HG02623 (cell line): ENCODE data around the gene CABP1.
A peak's percentile ranks its signal among the peaks of the same experiment; 100 is the strongest.

Source experiments
- ATAC-seq: cut with Tn5 transposase; IDR thresholded peaks from one replicate; pipeline ENCODE4 v1.9.1; 2021; ENCODE audit warnings: moderate library complexity; ENCODE audit not compliant: unreplicated experiment

Gene CABP1

DNA sequence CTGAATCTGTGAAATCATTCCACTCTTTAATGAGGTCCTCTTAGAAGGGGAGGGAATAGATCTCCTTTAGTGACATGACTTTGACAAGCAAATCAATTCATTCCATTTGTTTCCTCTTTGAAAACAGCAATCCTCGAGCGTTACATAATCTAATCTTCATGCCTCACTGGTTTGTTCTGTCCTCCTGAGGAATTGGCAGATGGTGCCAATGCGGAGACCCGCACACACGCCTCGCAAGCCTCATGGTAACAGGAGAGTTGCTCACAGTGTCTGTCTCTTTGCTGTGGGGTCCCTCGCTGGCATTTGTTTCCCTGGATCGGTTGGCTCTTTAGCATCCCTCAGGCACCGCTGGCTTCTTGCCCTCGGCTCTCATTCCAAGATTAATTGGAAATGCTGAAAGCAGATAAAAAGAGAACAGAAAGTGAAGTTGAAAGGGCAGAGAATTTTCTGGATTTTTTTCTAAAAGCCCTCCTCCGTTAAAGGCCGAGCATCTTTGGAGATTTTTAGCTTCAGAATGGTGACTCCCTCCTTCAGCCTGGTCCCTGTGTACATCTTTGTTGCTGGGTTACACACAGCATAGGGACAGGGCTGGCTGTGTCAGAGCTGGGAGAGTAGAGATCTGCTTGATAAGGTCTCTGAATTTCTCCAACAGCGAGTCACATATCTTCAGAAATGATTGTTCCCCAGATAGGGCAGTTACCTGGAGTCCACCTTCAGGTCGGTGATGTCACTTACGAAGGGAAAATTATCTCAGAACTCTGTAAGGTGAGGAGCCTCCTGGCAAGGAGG lies 10.1 kb upstream of the CABP1 start:
- ATAC-seq: no peak

DNA sequence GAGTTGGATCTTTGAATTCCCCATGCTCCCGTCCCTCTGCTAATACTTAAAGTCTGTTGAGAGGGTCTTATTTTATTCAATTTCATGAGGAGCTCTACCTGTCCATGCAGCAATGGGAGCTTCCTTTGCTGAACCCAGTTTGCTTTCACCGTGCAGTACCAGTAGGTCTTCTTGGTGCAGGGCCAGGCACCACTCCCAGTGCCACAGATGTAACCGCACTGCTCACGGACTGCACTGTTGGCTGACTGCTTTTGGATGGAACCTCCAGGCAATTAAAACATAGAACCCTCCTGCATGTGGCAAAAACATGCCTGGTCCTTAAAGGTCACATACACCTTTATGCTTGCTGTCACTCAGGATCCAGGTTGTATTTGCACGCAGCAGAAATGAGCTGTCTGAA lies 9.3 kb upstream of the CABP1 start:
- no peak for ATAC-seq

DNA sequence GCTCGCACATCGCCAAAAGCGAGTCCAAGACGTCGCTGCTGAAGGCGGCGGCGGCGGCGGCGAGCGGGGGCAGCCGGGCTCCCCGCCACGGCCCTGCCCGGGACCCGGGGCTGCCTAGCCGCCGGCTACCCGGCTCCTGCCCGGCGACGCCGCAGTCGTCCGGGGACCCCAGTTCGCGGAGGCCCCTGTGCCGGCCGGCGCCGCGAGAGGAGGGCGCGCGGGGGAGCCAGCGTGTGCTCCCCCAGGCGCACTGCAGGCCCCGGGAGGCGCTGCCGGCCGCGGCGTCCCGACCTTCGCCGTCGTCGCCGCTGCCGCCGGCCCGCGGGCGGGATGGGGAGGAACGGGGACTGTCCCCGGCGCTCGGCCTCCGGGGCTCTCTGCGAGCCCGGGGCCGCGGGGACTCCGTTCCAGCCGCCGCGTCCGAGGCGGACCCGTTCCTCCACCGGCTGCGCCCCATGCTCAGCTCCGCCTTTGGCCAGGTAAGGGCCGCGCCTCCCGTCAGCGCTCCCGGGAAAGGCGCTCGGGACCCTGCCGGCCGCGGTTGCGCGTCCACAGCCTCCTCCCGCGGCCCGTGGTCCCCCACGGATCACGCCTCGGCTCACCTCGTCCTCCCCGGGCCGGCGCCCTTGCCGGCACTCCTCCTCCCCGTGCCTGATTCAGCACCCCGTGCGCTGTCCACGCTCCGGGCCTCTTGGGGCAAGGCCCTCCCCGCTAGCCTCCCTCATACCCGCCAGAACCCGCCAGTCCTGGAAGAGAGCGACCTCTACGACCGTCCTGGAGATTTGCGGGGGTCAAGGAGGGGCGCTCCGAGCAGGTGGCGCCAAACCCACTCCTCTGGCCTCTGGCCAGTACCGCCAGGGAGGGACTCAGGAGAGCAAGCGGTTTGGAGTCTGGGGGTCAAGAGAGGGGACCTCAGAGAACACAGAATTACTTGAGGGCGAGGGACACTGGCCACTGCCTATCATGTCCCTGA lies 721 bp downstream of the CABP1 start:
- ATAC-seq: peak; percentile 34

DNA sequence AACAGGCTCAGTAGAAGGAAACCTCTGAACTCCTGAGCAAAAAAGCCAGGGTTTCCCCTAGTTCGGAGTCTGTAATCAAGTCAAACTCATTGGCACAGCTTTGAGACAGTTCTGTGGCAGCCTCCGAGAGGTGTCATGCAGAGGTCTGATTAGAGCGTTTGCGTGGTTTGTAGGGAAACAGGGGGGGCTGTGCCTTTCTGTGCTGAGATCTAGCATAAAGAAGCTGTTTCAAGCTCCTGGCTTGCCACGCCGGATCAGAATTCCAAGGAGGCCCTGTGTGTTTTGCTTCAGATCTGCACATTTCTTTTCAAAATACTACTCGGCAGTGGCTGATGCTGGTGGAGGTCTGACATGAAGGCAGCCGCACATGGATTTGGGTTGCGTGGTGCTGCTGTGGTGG lies 1.7 kb downstream of the CABP1 start:
- no peak for ATAC-seq

DNA sequence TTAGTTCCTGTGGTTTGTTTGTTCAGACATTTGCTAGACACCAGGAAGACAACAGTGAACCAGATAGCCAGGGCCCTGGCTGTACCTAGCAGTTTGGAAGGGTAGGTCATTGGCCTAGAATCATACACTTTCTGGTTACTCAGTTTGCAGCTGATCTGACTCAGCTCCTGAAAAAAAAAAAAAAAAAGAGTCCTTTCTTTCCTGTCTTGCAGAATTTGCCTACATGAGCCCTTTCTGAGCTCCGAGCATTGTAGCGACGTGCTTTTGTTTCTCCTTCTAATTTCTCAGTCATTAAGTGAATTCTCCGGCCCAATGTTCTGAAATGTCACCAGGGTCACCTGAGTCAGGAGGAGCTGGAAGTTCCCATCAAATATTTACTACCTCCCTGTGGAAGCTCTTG lies 2.4 kb downstream of the CABP1 start:
- ATAC-seq: no peak

DNA sequence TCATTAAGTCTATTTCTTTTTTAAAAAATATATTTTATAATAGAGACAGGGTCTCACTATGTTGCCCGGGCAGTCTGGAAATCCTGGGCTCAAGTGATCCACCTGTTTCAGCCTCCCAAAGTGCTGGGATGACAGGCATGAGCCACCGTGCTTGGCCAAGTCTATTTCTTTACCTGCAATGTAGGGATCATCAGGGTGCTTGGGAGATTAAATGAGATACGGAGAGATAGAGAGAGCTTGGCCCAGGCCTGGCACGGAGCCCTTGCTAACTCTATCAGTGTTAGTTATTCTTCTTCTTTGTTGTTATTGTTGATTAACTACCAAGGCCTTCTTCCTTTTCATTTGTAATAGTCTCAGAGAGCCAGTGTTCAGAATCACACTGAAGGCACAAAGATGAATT lies 3.1 kb downstream of the CABP1 start:
- no peak for ATAC-seq

DNA sequence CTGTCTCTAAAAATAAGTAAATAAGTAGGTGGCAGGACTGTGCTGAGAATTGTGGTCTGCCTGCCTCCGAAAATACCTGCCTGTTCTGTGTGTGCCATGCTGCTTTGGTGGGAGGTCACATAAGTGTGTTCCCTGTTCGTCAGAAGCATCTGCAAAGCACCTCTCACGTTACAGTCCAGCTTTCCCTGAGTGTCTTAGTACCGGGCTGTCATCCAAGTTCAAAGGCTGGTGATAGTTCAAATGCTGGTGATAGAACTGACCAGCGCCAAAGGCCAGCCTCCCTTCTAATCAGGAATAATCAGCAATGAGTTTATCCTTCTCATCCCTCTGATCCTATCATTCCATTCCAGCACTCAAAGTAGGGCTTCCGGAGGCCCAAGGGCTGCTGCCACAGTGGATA lies 5.6 kb downstream of the CABP1 start:
- no peak for ATAC-seq

DNA sequence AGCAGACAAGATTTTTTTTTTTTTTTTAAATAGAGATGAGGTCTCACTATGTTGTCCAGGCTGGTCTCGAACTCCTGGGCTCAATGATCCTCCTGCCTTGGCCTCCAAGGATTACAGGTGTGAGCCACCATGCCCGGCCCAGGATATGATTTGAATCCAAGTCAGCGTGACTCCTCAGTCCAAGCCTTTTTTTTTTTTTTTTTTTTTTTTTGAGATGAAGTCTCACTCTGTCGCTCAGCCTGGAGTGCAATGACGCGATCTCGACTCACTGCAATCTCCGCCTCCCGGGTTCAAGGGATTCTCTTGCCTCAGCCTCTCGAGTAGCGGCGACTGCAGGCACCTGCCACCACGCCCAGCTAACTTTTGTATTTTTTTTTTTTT lies 6.9 kb downstream of the CABP1 start:
- no peak for ATAC-seq

DNA sequence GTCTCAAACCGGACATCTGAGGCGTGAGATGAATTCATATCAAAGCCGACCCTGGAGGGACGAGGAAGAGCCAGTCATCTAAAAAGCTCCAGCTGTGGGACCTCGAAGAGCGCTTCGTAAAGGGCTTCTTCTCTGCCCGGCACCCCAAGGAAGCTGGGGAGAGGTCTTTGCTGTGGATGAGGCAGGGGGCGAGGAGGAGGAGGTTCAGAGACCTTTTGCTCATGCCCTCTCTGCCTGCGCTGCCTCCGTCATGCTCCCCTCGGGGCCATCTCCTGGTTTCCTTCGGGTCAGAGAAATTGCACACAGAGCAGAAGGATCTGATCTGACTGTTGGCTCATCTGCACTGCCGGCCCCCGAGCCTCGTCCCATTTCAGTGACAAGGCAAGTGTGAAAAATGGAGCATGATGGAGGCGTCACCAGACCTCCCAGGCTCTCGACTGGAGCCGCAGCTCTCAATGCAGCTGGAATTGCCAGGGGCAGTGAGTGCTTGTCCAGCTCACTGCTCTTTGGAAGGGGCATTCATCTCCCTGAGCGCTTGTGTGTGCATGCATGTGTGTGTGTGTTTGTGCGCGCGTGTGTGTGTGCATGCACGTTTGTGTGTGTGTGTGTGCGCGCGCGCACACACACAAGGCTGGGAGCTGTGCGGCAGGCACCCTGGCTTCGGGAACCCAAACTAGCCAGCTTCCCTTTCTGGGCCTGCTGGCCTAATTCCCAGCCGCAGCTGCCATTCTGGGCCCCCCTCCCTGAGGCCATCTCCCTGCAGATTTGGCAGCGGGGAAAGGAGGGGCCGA lies 9.2 kb downstream of the CABP1 start:
- ATAC-seq: no peak

DNA sequence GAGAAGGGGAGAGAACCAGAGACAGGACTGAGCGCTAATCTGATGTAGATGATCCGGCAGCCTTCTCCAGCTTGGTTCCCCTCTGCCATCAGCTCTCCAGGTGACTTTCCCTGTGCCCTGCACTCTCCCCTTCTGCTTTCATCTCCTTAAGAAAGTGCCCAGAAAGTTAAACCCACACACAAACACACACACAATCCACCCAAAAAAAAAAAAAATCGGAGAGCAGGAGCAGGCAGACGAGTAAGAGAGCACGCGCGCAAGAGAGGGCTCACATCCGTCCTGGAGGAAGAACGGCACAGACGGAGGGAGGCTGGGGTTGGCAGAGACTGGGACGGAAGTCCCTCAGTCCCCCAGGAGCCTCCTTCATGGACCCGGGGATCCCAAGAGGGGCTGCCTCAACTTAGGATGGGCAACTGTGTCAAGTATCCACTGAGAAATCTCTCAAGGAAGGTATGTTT lies 9.8 kb downstream of the CABP1 start:
- ATAC-seq: no peak

DNA sequence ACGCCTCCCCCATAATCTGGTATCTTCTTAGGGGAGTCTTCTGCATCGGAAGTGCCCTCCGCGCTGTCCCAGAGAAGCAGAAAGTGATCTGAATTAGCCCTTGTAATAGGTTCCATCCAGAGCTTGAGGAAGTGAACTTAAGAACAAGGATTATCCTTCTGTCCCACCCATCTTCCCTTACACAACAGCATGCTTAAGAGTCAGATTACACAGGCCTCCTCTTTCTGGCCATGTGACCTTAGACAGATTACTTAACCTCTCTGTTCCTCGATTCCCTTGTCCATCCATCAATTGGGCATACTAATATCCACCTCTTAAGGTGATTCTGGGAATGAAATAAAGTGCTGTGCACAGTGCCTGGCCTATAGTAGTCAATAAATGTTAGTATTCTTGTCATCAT lies 11.4 kb downstream of the CABP1 start:
- no peak for ATAC-seq

DNA sequence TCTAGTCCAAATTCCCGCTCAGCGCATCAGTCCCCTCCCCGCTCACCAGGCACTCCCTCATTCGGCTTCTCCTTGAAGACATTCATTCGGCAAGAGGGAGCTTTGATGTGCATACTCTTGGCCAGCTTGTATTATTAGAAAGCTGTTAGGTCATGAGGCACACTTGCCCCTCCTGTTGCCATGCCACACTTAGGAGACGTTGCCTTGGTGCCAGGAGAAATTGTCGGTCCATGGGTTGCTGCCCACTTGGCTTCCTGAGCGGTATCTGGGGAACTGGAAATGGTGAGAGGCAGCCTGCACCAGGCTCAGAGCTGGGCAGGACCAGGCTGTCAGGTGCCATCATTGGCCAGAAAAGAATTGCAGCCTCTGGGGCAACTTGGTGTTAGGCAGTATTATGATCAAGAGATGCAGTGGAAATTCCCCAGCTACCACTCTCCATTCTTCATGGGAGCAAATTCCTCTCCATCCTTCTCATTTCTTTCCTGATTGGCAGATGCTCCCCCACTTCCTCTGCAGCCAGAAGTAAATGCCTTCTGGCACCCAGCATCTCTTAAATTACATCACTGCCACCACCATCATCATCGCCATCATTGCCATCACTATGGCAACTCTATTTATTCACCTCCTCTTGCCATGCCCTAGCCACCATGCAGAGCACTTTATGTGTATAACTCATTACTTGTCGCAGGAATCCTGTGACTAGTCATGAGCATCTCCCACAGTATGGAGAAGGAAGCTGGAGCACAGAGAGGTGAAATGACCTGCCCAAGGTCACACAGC lies 12.4 kb downstream of the CABP1 start:
- ATAC-seq: no peak

DNA sequence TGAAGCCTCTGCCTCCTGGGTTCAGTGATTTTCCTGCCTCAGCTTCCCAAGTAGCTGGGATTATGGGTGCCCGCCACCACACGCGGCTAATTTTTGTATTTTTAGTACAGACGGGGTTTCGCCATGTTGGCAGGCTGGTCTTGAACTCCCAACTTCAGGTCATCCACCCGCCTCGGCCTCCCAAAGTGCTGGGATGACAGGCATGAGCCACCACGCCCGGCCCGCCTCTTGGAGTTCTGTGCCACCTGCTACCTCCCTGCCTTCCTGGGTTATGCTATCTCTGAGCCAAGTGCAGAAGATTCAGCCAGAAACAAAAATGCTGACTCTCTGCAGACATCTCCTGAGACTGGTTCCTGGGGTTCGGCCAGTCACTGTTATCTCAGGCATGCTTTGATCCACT lies 13.2 kb downstream of the CABP1 start:
- no peak for ATAC-seq

DNA sequence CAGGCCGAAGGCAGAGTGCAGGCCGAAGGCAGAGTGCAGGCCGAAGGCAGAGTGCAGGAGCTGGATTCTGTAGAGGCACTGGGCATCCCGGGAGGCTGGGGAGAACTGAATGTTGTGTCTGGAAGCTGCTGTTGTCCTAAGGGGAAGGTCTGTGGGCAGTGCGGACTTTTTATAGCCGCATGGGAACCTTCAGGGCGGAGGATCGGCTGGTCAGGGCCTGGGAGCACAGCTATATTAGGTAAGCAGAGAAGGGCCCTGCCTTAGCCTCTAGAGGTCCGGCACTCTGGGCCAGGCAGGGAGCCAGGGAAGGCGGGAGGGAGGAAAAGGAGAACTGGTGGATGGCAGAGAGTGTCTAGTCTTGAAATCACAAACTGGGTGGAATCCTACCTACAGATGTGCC lies 14.2 kb downstream of the CABP1 start:
- no peak for ATAC-seq

DNA sequence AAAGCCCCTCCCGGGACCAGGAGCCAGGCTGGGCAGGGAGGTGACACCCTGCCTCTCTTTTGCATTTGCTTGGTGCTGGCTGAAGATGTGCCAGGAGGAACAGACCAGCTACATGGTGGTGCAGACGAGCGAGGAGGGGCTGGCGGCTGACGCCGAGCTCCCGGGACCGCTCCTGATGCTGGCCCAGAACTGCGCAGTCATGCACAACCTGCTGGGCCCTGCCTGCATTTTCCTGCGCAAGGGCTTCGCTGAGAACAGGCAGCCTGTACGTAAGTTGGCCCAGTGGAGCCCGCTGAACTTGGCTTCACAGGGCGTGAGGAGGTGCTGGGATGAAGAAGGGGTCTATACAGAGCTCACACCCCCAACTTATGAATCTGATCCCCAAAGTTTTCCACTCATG lies 15.6 kb downstream of the CABP1 start:
- no peak for ATAC-seq

DNA sequence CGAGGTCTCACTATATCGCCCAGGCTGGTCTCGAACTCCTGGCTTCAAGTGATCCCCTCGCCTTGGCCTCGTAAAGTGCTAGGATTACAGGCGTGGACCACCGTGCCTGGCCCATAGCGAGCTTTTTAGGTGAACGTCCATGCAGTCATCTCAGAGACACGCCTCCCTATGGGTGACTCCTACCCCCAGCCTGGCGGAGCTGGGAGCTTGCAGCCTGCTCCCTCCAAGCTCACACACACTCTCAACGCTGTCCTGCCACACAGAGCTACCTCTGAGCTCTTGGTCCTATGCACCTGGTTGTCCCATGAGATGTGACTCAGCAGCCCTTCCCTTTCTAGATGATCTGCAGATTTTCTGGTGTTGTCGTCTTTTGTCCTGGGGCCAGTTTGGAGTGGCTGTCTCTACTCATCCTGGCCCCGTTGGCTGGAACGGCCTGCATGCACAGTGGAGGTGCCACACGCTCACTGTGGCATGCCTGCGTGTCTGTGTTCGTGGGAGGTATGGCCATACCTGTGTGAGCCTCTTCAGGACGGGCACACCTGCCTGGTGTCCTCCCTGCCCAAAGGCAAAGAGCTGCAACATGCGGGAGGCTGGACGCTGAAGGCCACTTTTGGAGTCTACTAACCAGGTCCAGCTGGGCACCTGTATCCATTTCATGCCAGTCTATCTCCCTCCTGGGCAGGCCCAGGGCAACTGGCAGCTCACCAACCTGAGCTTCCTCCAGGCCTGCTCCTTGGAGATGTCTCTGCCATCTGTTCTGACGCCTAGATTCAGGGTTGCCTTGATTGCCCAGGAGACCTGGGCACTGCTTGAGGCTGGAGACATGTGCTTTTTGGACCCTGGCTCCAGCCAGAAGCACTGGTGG lies 18.1 kb downstream of the CABP1 start:
- no peak for ATAC-seq

DNA sequence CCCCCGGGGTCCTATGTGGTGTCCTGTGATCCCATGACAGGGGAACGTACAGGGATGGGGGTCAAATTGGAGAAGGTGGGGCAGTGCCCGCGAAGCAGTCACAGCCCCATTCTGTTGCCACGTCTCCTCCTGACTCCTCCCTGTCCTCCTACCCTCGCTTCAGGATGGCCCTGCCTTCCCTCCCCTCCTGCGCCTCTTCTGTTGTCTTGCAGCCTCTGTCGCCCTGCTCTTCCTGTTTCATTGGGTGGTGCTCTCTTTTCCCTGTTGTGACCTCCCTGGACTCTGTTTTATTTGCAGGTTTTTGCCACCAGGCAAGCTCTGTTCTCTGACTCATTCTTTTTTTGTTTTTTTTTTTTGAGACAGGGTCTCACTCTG lies 18.7 kb downstream of the CABP1 start:
- ATAC-seq: no peak

DNA sequence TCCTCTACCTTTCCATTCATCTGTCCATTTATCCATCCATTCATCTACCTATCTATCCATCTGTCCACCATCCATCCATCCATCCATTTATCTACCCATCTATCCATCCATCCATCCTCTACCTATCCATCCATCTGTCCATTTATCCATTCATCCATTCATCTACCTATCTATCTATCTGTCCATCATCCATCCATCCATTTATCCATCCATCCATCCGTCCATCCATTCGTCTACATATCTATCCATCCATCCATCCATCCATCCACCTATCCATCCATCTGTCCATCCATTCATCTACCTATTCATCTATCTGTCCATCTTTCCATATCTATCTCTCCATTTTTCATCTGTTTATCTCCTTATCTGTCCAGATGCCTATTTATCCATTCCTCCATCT lies 21.0 kb downstream of the CABP1 start:
- no peak for ATAC-seq

DNA sequence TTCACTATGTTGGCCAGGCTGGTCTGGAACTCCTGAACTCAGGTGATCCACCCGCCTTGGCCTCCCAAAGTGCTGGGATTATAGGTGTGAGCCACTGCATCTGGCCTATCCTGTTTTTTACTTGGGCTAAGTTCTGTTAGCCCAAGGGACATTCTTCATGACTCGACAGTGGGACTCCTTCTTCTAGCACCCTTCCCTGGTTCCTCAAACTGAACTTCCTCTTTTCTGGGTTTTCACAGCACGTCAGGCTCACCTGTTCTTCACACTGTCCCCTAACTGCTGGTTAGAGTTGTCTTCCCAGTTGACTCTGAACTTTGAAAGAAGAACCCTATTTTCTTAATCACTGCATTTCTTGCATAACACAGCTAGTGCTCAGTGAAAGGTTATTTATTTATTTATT lies 22.5 kb downstream of the CABP1 start:
- ATAC-seq: no peak

DNA sequence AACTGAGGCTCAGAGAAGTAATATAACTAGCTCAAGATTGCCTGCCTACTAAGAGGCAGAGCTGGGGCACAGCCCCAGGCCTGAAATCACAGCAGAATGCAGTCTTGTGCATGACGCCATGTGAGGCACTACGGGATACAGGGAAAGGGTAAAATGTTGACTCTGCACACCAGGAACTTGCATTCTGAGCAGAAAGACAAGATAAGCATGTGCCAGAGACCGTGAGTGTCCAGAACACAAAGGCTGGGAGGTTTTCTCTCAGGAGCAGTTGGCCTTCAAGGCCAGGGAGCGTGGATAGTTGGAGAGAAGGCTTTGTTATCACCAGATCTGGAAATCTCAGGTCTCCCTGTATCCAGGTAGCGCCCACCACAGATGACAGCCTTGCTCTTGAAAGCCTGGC lies 23.3 kb downstream of the CABP1 start:
- ATAC-seq: no peak
